ENCODE measurements around the gene STK16. TPM values are rescaled to one million over a fixed set of nuclear protein-coding genes. Genes with fewer than 3 reads are reported as not detected.

The STK16 gene
- total RNA-seq, 2 donors from 2014 or later, result 30.1 to 35.8 TPM

DNA sequence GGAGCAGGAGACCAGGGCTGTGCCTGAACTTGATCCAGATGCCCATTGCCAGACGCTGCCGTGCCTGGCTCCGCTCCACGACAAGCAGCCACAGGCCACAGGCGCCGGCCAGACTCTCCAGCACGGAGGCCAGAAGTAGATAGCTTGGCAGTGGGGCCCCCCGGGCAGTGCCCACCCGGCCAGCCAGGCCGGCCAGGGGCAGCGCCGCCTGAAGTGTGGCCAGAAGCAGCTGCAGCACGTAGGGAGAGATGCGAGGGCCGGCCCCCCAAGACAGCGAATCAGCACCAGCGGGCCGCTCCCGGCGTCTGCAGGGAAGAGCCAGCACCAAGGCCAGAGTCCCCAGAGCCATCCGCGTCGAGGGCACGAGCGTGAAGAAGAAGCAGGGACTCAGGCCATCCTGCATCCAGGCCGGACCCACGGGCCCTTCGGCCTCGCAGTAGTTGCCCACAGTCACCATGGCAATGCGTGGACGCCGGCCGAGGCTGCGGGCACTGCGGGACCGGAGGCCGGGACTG, 27.0 kb upstream of the STK16 start:
- H3K9ac ChIP-seq (ENCODE audit: low read depth in 2 of 2, low read length in 2 of 2), result peak overlapping the region; percentile 56 to 85
- TF ChIP-seq CTCF (IDR thresholded peaks at IDR 0.05), result no peak
- intact Hi-C loops (cut with DNase I), result loop anchor here (5.0 kb wide), 1 partner anchor 46 kb away; the partner anchor contains the start of gene SLC23A3
- H3K36me3 ChIP-seq, result peaks cover 15% of the 10 kb centered on the region
- peaks cover 6% of the 10 kb centered on the region for H3K4me1 ChIP-seq
- DNase-seq, result peak; percentile 68
- no peaks in the 10 kb centered on the region for H3K9me3 ChIP-seq
- peak overlapping the region; percentile 65 for H3K4me3 ChIP-seq
- no peaks in the 10 kb centered on the region for H3K27me3 ChIP-seq
- peak overlapping the region; percentile 93 for H3K27ac ChIP-seq

GRCh38 chr2:219218732-219219701, 26.3 kb upstream of the STK16 start, which contains the start of gene ABCB6:
ABCB6 (minus strand) TSS chr2:219218958; CDS start chr2:219218673, 285 bp downstream.
- peaks cover 22% of the 10 kb centered on the region for H3K36me3 ChIP-seq
- H3K9me3 ChIP-seq, result no peaks in the 10 kb centered on the region
- intact Hi-C loops (cut with DNase I), result loop anchor here (5.0 kb wide), 1 partner anchor 47 kb away; the partner anchor contains the start of gene SLC23A3
- H3K4me3 ChIP-seq, result peak within 1 kb of the TSS; percentile 65
- H3K27ac ChIP-seq, result peak within 1 kb of the TSS; percentile 93
- H3K4me1 ChIP-seq, result peaks cover 6% of the 10 kb centered on the region
- peak; percentile 97 for DNase-seq
- peak within 1 kb of the TSS; percentile 56 to 85 for H3K9ac ChIP-seq (ENCODE audit: low read depth in 2 of 2, low read length in 2 of 2)
- H3K27me3 ChIP-seq, result no peaks in the 10 kb centered on the region
- no peak for TF ChIP-seq CTCF (IDR thresholded peaks at IDR 0.05)

GRCh38 chr2:219219784-219220532, 25.3 kb upstream of the STK16 start:
- intact Hi-C loops (cut with DNase I), result loop anchor here (5.0 to 10.0 kb wide), 2 partner anchors 48 to 75 kb away; partner anchors contain the start of gene SLC23A3
- peaks cover 31% of the 10 kb centered on the region for H3K36me3 ChIP-seq
- no peak overlapping the region for H3K4me3 ChIP-seq
- H3K27ac ChIP-seq, result no peak overlapping the region
- H3K9ac ChIP-seq (ENCODE audit: low read depth in 2 of 2, low read length in 2 of 2), result no peak overlapping the region
- no peak for DNase-seq
- H3K27me3 ChIP-seq, result no peaks in the 10 kb centered on the region
- H3K4me1 ChIP-seq, result peaks cover 6% of the 10 kb centered on the region
- H3K9me3 ChIP-seq, result no peaks in the 10 kb centered on the region
- TF ChIP-seq CTCF (IDR thresholded peaks at IDR 0.05), result no peak

- peaks cover 31% of the 10 kb centered on the region for H3K36me3 ChIP-seq
- H3K4me3 ChIP-seq, result no peak overlapping the region
- peaks cover 6% of the 10 kb centered on the region for H3K4me1 ChIP-seq
- no peak overlapping the region for H3K27ac ChIP-seq
- no peak for DNase-seq
- H3K27me3 ChIP-seq, result no peaks in the 10 kb centered on the region
- no peak for TF ChIP-seq CTCF (IDR thresholded peaks at IDR 0.05)
- no peaks in the 10 kb centered on the region for H3K9me3 ChIP-seq
- intact Hi-C loops (cut with DNase I), result loop anchor here (10.0 kb wide), 1 partner anchor 74 kb away; no protein-coding TSS in a partner anchor
- H3K9ac ChIP-seq (ENCODE audit: low read depth in 2 of 2, low read length in 2 of 2), result no peak overlapping the region
Measured at GRCh38 chr2:219220652-219221402, 24.5 kb upstream of the STK16 start.
